Astrocyte of the hippocampus (primary cell): ENCODE measurements around the gene POGLUT2.

Experiments used
- DNase-seq: peaks from one replicate; pipeline ENCODE4 v3.0.0; 2011; ENCODE audit warnings: low read depth, low spot score

POGLUT2 gene

DNA sequence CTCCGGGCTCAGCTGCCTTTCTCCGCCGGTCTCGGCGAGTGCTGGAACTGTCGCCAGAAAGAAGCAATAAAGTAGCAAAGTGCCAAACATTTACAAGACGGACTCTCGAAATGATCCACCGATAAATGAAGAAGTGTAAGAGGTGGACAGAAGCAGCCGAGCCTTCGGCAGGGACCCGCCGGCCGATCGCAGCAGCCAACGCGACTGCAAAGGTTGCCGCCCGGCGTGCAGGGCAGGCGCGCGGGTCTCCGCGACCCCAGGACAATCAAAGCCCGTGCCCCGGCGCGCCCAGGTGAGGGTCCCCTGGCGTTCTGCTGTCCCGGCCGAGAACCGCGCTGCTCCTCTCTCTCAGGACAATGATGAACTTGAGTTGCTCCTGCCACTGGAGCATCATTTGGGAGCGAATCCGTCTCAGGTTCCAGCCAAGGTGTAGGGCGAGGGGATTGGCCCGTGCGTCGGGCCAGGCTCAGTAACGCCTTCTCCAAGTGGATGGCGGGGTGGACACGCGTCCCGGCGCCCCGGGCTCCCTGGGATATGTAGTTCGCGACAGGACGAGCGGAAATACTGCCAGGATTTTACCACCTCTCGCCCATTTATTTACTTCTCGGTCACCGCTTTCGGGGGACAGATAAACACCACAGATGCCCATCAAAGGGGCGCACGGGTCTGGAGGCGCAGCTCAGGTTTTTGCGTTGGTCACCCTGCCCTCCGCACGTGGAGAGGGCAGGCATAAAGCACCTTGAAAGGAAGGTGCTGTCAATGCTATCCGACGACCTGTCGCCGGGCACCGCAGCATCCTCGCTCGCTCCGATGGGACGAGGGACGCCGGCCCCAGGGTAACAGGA, at the start of gene POGLUT2, which contains the start of gene BIVM:
Gene POGLUT2, minus strand, starts transcription at position 396 of the 845 bp plus-strand sequence. Its CDS starts 306 bp downstream, at position 90.
Gene BIVM, plus strand, starts transcription at position 539 of the 845 bp plus-strand sequence. CDS start 8,149 bp downstream, outside the sequence.
- peak; percentile 98 for DNase-seq

DNA sequence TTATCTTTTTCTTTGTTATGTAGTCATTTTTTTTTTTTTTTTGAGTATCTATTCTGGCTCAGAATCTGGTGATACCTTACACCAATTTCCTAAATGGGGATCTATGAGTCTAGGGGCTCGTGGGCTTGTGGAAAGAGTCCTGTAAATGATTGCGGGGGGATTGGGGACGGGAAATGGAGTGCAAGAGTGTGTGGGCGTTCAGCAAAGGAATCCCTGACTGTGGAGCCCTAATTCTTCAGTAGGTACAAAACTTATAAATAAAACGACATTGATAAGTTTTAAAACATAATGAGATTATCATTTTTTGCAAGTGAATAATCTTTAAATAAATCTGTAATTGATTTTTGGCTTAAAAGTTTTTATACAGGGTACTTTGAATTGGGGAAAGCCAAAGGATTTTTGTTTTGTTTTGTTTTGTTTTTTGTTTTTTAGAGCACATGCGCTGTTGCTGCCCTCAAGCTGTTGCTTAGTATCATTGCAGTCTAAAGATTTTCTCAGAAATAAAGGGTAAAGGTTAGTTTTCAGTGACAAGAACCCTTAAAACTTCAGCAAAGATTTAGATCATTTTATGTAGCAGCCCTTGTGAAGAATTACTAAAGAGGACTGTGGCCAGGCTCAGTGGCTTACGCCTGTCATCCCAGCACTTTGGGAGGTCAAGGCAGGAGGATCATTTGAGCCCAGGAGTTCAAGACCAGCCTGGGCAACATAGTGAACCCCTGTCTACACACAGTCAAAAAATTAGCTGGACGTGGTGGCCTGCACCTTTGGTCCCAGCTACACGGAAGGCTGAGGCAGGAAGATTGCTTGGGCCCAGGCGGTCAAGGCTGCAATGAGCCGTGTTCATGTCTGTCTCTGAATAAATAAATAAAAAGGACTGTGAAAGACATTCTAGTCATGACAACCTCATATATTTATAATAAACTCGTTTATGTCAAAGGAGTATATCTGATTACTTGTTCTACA, 48.8 kb upstream of the POGLUT2 start:
- DNase-seq: peak; percentile 50

DNA sequence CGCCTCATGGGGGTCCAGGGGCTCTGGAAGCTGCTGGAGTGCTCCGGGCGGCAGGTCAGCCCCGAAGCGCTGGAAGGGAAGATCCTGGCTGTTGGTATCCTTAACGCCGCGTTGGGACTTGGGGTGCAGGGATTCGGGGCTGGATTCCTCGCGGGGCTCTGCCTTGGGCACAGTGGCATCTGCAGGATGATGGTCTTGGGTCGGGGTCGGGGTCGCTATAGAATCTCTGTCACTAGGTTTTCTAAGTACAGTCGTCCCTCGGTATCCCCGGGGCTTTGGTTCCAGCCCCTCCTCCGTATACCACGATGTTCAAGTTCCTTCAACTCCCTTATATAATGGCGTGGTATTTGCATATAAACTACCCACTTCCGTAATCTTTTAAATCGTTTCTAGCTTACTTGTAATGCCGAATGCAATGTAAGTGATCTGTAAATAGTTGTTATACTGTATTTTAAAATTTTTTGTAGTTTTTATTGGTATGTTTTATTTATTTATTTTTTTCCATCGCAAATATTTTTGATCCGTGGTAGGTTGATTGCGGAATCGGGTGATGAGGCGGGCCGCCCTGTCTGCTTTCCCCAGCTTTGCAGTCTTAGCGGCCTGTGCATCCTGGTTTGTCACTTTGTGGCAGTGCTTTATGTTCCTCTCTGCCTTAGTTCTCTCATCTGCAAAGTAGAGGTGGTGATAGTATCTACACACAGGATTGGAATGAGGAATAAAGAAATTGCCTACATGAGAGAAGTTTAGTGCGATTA, 47.7 kb upstream of the POGLUT2 start:
- peak; percentile 48 for DNase-seq

DNA sequence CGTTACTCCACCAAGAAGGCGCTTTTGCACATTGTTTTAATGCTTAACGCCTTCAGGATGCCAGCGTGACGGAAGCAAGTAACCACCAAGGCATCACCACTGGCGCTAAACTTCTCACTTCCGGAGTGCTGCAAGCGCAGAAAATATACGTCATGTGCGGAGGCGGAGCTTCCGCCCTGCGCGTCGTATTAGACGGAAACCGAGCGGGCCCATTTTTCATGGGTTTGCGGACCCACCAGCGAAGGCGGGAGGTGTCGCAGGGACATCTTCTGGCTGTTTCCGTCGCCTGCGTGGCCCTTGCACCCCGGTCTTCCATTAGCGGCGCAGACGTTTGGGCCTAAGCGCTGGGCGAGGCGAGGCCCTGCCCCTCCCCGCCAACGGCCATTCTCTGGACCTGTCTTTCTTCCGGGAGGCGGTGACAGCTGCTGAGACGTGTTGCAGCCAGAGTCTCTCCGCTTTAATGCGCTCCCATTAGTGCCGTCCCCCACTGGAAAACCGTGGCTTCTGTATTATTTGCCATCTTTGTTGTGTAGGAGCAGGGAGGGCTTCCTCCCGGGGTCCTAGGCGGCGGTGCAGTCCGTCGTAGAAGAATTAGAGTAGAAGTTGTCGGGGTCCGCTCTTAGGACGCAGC, 47.0 kb upstream of the POGLUT2 start, which contains the start of gene ERCC5:
Gene ERCC5, plus strand, starts transcription at position 403 of the 631 bp plus-strand sequence. CDS start 235 bp downstream, outside the sequence.
- DNase-seq: peak; percentile 98

DNA sequence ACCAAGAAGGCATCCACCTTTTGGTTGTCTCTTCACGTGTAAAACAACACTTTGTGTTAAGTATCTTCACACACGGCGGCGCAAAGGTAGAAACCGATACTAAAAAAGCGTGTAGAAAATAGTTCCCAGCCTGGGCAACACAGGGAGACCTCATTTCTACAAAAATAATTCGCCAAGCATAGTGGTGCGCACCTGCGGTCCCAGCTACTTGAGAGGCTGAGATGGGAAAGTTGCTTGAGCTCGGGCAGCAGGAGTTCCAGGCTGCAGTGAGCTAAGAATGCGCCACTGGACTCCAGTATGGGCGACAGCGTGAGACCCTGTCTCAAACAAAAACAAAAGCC, 46.5 kb upstream of the POGLUT2 start:
- DNase-seq: no peak

DNA sequence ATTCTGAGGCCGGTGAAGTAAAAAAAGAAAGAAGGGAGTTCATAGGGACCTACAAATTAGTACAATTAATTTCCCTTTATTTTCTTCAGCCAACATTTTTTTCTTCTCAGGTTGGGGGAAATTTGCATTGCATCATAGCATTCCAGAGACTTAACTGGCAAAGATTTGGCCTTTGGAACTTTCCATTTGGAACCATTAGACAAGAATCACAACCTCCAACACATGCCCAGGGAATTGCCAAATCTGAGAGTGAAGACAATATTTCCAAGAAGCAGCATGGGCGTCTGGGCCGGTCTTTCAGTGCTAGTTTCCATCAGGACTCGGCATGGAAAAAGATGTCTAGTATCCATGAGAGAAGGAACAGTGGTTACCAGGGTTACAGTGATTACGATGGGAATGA, 40.7 kb upstream of the POGLUT2 start:
- peak; percentile 13 for DNase-seq

DNA sequence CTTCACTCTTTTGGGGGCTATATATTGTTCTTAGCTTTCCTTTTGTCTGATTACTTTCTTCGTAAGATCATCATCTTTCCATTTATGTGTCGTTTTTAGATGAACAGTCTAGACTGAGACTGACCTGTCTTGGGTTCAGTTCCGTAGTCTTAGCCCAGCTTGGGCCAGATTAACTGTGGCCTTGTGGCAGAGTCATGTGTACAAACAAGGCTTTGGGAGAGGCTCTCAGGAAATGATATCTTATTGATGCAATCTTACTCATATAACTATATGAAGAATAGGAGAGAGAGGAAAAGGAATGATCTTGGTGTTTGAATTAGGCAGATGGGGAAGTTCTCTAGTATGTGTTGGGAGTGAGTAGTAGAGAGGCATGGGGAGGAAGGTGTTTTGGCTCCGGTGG, 40.2 kb upstream of the POGLUT2 start:
- DNase-seq: no peak

DNA sequence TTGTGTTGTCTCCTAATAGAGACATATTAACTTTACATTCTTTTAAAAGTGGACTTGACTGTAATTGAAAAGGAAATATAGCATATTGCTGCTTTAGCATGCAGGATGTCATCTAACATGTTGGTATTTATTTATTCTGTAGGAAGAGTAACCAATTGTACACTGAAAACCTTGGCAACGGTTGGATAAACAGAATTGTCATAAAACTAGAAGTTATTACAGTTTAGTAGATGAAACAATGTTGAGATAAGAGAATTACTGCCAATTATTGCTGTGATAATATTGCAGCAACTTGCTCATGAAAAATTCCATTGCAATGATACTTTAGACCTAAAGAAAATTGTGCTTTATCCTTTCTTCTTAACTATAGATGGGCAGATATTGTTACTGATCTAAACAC, 39.5 kb upstream of the POGLUT2 start:
- no peak for DNase-seq

DNA sequence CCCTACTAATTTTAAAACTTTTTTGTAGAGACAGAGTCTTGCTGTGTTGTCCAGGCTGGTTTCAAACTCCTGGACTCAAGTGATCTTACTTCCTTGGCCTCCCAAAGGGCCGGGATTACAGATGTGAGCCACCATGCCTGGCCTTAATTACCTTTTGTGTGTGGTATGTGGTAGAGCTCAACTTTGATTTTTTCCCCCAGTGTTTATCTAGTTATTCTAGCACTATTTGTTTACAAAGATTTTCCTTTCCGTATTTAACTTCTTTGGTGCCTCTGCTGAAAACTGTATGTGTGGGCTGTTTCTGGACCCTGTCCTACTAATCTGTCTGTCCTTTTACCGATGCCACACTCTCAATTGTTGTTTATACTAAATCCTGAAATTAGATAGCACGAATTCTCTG, 37.7 kb upstream of the POGLUT2 start:
- DNase-seq: no peak

DNA sequence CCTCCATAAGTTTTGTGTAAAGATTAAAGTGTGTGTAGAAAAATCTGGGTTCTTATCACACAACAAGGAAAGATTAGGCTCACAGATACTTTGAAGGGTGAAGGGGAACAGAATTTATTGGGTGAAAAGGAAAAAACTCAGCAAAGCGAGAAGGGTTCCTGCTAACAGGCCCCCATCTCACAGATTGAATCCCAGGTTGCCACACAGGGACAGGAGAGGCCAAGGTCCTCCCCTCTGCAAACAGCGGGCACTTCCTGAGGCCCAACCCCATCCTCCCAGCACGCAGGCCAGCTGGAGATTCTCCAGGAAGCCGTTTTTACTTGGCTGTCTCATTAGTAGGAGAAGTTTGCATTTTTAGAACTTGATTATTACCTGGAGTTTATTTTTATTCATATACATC, 31.9 kb upstream of the POGLUT2 start:
- peak; percentile 14 for DNase-seq

DNA sequence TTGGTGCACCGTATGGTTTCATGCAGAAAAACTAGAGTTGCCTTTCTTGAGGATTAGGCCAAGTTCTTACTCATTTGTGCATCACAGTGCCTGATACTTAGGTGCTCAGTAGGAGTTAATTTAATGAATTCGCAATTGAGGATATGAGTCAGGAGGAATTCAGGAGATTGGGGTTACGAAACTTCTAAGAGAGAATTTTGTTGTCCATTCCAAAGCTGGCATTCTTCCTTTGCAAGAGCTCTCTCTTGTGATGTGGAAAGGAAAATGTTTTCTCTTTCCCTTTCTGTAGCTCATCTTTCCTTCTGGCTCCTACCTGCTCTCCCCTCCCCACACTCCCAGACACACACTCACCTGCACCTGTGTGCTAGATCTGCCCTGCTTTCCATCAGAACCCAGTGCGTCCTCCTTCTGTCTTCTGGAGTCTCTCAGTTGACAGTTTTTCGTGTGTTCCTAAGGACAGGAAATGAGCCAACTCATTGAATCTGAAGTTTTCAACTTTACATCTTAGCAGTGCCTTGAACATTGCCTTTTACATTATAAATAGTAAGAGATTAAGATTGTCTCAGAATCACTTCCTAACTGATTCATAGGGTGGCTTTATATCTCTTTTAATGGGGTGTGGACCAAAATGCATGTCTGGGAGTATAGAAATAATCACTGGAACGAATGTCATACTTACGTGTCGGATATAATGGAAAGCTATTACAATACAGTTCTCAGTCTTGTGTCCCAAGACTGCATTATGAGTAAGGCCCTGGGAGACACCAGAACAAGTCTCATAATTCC, 27.3 kb upstream of the POGLUT2 start:
- DNase-seq: peak; percentile 86

DNA sequence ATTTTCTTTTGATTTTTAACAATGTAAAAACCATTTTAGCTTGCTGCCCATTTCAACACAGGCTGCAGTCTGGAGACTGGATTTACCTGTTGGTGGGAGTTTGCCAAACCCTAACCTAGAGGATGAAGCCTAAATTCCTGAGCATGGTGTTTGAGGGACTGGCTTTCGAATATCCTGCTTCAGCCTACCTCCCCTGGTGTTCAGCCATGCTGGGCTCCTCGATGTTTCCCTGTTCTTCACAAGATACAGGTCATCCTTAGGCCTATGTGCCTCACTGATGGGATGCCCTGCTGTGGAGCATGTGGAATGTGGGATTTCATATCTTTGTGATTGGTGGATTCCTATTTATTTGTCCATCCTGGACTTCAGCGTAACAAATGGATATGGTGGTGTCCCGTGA, 26.6 kb upstream of the POGLUT2 start:
- no peak for DNase-seq

DNA sequence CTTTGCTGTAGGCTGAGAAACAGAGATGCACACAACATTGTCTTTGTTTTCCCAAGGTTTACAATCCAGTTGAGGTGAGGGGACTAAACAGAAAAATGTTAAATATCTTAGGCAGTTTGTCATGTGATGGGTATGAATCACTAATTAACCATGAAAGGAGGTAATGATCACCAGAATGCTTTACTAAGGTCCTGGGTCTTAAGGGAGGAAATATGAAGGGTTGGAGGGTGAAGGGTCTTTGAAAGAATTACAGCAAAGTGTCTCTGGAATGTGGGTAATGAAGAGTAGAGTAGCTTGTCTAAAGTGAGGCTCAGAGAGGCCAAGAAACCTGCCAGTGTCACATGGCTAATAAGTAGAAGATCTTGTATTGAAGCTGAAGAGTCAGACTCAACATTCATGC, 19.1 kb upstream of the POGLUT2 start:
- DNase-seq: peak; percentile 45

DNA sequence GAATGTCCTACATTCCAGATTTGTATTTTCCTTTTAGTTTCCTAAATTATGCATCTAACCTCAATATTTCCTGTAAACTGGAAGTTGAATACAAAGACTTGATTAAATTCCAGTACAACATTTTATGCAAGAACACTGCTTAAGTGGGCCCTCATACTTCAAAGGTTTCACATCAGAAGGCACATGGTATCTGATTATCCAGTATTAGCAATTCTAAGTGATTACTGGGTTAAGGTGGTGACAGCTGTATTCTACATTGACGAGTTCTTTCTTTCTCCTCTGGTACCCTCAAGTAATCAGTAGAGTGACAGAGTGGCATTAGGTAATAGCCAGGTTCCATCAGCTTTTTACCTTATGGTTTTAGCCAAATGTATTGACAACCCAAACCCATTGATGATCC, 18.5 kb upstream of the POGLUT2 start:
- peak; percentile 26 for DNase-seq

DNA sequence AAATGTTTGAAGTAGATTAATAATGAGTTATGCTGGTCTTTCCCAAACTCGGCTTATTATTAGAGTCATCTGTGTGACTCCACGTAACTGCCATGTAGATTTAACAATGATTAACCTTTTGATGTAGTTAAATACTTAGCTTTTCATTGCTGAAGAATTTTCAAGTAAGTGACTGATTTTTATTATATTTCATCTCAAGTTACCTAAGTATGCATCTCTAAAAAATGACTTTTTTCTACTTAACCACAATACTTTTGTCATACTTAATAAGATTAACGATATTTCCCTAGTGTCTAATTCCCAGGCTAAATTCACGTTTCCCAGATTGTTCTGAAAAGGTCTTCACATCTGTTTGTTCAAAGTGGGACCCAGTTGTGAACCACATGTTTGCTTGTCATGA, 17.9 kb upstream of the POGLUT2 start:
- DNase-seq: no peak

DNA sequence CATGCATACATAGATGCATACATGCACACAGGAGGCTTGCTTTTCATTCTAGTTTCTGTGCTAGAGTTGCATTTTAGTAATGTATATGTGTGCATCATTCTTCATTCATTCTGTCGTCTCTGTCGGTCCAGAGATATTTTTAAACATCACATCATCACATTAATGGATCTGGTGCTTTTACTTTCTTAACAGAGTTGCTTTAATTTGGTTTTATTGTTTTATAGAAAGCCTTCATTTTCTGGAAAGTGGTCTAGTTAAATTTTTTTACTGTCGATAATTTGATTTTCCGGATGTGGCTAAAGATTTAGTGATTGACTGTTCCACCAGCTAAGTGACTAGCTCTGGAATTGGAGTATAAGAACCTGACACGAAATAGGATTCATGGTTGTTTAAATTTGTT, 17.0 kb upstream of the POGLUT2 start:
- DNase-seq: no peak

DNA sequence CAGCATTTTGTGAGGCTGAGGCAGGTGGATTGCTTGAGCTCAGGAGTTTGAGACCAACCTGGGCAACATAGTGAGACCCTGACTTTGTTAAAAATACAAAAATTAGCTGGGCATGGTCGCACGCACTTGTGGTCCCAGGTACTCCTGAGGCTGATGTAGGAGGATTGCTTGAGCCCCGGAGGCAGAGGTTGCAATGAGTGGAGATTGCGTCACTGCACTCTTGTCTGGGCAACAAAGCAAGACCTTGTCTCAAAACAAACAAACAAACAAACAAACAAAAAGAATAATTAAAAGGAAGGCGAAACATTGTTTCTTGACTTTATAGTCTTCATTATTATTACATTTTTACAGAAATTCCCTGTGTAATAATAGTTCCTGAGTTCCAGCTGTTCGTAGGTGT, 16.0 kb upstream of the POGLUT2 start:
- no peak for DNase-seq

DNA sequence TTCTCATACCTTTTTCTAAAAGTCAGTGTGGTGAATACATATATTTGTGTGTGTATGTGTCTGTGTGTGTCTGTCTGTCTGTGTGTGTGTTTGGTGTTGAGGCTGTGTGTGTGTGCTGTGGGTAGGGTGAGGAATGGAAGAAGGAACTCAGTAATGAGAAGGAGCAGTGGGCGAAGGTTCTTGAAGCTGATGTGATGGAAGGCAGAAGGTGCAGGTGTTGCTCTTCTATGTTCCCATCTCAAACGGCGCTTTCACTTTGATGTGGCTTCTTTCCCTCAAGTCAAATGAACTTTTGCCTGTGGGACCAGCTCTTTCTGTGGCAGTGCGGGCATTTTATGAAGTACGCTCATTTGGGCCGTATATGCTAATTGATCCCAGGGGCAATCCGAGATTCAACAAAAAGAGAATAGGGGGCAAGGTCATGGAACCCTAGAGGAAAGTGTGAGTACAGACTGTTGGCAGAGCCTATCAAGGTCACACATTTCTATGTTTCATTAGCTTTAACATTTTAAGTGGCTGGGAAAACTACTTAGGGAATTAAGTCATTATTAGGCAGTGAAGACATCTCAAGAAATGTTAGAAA, 15.3 kb upstream of the POGLUT2 start:
- no peak for DNase-seq

DNA sequence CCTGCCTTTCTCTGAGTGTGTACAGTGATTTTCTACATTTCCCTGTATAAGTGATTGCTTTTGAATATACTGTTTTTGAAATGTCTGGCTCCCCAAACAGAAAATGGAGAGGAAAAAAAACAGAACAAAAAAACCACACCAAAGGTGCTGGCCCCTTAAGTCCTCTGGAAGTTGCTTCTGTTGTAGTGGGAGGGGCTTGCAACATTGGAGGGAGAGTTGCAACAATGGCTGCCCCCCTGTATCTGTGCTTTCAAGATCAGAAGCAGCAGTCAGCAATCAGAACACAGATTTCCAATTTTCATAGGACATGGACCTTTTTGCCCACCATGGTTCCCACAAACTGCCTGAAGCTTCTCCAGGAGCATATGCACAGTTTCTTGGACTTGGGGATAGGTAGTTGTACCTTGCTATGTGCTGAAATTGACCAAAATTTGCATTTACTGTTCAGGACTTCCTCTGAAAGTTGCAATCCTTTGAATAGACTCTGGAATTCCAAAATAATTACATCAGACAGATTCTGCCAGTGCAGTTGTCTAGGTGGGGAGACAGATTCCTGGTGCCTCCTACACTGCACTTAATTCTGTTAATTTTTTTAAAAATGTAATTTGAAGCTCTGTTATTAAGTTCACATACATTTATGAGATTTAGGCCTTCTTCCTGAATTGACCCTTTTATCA, 14.0 kb upstream of the POGLUT2 start:
- peak; percentile 42 for DNase-seq
